Neutrophil (primary cell): Measurements from ENCODE around the gene MDH1B.

Source experiments
- H3K27ac ChIP-seq: fragments of 200-600 bp; sonication (generic); 2 replicates; pipeline ENCODE4 v1.5.1; 2016; ENCODE audit warnings: mild to moderate bottlenecking, moderate library complexity
- H3K27me3 ChIP-seq: fragments of 200-600 bp; sonication (generic); 2 replicates; pipeline ENCODE4 v1.6.0; 2016; ENCODE audit warnings: mild to moderate bottlenecking
- H3K36me3 ChIP-seq: fragments of 200-600 bp; sonication (generic); 2 replicates; pipeline ENCODE4 v1.5.1; 2017
- H3K4me1 ChIP-seq, 2 experiments: fragments of 200-600 bp in 1 of 2; sonication (generic) in 1 of 2; 1 replicate in 1 of 2; 2 replicates in 1 of 2; pipeline versions ENCODE4 v1.5.1 to v1.6.1; 2013 to 2016; ENCODE audit warnings: low read depth in 1 of 2, low read length in 1 of 2, mild to moderate bottlenecking in 1 of 2, moderate library complexity in 1 of 2; ENCODE audit not compliant: control insufficient read depth in 1 of 2, insufficient read depth in 1 of 2
- H3K4me3 ChIP-seq, 2 experiments: fragments of 200-600 bp in 1 of 2; sonication (generic) in 1 of 2; 1 replicate in 1 of 2; 2 replicates in 1 of 2; pipeline ENCODE4 v1.5.1; 2013 to 2016; ENCODE audit warnings: low read depth in 1 of 2, low read length in 1 of 2, mild to moderate bottlenecking in 1 of 2, moderate library complexity in 1 of 2
- H3K9me3 ChIP-seq: fragments of 200-600 bp; sonication (generic); 2 replicates; pipeline ENCODE4 v1.5.1; 2016
- CTCF ChIP-seq: fragments of 200-600 bp; sonication (generic); IDR thresholded peaks from 2 replicates; pipeline ENCODE4 v1.5.1; 2016; ENCODE audit warnings: antibody characterized with exemption

MDH1B gene

GRCh38 chr2:206688990-206689389 is 76.1 kb downstream of the MDH1B start:
- no peaks in the 10 kb centered on the region for H3K4me1 ChIP-seq
- no peak overlapping the region for H3K4me3 ChIP-seq
- TF ChIP-seq CTCF: no peak
- no peaks in the 10 kb centered on the region for H3K27me3 ChIP-seq
- H3K9me3 ChIP-seq: no peaks in the 10 kb centered on the region
- H3K27ac ChIP-seq: no peak overlapping the region
- no peaks in the 10 kb centered on the region for H3K36me3 ChIP-seq

DNA sequence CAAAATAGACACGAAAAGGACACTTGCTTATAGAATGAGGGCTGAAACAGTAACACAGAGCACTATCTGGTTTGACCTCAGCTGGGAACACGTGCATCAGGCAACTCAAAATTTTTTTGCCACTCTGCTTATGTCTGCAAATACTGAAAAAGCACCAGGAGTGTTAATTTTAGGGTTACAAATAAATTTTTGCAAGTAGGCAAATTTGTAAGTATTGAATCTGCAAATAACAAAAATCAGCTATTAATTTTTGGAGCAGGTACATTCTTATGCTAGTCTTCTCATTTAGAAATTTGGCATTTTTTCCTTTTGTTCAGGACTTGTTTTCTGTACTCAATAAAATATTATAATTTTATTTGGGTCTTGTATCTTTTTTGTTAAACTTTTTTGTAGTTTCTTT is 76.7 kb downstream of the MDH1B start:
- no peak overlapping the region for H3K4me3 ChIP-seq
- no peaks in the 10 kb centered on the region for H3K9me3 ChIP-seq
- H3K36me3 ChIP-seq: no peaks in the 10 kb centered on the region
- no peaks in the 10 kb centered on the region for H3K27me3 ChIP-seq
- no peaks in the 10 kb centered on the region for H3K4me1 ChIP-seq
- H3K27ac ChIP-seq: no peak overlapping the region
- TF ChIP-seq CTCF: no peak
